ENCODE data around the gene RFX8. TPM values are rescaled to one million over a fixed set of nuclear protein-coding genes. Genes with fewer than 3 reads are reported as not detected.

RFX8 gene
- total RNA-seq, 1 donor = 0.81 TPM

DNA sequence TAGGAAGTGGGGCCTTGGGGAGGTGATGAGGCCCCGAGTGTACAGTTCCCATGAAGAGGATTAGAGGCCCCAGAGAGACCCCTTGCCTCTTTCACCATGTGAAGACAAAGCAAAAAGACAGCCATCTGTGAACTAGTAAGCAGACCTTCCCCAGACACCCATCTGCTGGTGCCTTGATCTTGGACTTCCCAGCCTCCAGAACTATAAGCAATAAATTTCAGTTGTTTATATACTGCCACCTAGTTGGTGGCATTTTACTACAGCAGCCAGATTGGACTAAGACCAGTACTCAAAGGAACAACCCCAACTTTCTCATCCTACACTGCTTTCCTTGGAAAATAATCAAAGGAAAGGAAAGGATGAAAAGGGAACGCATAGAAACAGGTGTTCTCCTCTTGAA is 59.7 kb downstream of the RFX8 start:
- no peak for DNase-seq (ENCODE audit: low read depth in 2 of 3, low spot score in 2 of 3)

DNA sequence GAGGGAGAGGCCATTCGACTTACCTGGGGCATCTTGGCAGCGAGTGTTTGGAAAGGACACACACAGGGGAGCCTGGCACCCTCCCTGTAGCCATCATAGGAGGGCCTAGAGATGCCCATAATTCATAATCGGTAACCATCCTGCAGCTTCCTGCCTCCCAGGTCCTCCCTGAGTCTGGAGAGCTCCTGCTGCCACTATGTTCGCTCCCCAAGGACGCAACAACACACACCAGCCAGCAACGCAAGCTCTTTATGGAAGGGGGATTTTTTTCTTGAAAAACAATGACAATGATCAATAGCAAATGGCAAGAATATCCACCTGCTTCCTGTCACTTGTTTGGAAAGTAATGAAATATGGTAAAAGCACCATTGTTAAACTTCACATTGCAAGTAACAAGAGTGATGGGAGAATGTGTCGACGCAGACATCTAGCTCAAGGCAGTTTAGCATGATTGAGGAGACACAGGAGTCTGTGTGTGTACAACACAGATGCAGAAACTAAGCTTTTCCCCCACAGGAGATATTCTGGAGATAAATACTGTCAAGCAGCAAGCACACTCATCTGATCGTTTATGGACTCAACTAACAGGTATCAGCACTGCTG is 62.7 kb downstream of the RFX8 start:
- DNase-seq (ENCODE audit: low read depth in 2 of 3, low spot score in 2 of 3) = no peak

DNA sequence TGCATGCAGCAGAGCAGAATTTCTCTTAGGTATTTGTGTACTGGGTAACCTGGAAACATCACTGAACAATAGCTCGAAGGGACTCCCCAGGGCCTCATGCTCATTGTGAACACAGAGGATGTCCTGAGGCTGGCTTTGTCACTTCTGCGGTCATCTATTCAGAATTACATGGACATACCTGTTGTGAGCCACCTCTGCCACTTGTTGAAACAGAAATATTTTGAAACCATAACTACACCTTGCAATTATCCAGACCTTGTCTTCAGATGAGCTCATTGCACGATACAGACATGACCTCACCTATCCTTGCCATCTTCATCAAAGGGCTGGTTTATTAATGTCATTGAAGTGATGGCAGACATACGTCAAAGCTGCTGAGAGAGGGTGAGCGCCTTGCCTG is 64.2 kb downstream of the RFX8 start:
- DNase-seq (ENCODE audit: low read depth in 2 of 3, low spot score in 2 of 3) = no peak

DNA sequence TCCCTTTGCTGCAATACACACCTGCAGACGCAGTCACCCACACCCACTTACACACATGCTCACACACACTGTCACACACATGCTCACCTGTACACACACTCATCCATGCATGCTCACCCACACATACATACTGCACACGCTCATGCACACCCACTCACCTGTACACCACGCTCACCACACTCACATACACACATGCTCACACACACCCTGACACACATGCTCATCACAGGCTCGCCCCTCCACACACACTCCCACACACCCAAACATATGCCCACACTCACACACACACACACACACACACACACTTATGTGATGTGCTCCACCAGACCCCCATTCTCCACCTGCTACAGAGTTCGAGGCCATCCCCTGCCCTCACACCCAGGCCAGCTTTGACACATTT is 64.8 kb downstream of the RFX8 start:
- DNase-seq (ENCODE audit: low read depth in 2 of 3, low spot score in 2 of 3) = no peak

DNA sequence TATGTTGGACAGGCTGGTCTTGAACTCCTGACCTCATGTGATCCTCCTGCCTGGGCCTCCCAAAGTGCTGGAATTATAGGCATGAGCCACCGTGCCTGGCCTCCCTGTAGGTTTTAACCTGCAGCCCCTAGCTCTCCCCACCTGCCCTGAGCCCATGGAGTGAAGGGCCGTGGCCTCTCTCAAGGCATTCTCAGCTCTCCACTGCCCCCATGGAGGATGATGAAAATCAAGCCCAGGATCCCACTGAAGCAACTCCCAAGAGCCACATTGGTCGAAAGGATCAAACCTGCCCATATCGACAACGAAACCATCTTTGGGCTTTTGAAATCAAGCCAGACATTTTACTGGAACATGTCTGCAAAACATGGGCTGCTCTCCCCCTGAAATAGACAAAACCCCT is 65.2 kb downstream of the RFX8 start:
- no peak for DNase-seq (ENCODE audit: low read depth in 2 of 3, low spot score in 2 of 3)

DNA sequence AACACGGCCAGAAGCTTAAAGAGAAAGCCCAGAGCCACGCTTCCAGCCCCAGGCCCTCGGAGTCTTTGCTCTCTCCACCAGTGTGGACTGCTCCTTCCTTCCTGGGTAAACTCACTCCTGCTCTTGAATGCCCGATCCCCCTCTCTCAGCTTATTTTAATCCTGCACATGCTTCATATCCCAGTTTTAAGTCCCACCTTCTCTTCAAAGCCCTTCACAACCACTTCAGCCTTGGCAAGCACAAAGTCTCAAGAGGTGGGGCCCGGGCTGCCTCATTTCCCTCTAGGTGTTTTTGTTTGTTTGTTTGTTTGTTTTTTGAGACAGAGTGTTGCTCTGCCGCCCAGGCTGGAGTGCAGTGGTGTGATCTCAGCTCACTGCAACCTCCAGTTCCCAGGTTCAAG is 66.0 kb downstream of the RFX8 start:
- no peak for DNase-seq (ENCODE audit: low read depth in 2 of 3, low spot score in 2 of 3)

DNA sequence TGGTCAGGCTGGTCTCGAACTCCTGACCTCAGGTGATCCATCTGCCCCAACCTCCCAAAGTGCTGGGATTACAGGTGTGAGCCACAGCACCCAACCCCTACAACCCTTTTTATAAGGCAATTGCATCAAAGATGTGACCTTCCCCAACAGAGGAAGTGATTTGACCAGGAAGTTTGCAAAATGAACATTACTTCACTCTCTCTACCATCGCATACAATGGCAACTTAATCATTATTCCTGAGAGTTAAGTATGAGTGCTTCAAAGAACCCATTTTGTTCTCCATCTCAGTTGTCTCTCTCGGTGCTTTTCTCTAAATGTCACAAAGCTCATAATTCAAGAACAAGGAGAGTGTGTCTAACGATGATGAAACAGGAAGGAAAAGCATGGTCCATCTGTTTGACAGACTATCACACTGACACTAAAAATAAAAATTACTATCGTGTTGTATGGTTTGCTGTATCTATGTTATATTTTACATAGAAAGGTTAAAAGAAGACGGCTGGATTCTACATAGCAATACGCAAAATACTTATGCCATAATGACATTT is 69.5 kb downstream of the RFX8 start:
- peak in 1 of 3 donors; percentile 57 for DNase-seq (ENCODE audit: low read depth in 2 of 3, low spot score in 2 of 3)

DNA sequence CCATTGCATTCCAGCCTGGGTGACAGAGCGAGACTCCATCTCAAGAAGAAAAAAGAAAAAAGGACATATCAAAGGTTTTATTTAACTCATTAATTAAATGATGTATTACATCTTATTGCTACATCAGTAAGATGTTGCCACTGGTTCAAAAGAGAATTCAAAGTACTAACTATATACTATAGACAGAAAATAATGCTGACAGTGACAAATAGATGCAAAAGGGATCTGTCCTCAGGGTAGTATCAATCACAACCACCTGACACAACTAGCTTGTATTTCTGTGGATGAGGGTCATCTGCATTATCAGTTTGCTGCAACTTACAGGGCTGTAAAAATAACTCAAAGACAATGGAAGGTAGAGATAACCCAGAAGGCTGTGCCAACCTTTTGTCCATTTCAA is 71.2 kb downstream of the RFX8 start:
- DNase-seq (ENCODE audit: low read depth in 2 of 3, low spot score in 2 of 3) = no peak

DNA sequence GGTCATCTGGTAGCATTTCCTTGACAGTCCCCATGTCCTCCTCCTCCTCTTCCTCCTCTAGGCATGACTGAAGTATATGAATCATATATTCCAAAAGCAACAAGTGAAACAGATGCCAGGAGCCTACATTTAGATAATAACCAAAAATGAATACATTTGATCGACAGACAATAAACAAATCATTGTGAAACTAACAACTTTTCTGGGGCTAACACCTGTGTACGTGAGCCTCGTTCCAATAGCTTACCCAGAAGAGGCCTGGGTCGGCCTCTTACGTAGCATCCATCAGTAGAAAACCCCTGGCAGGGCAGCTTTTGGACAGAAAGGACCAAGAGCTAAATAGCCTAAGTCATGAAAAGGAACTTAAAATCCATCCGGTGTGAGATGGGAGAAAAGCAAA is 72.3 kb downstream of the RFX8 start:
- no peak for DNase-seq (ENCODE audit: low read depth in 2 of 3, low spot score in 2 of 3)

DNA sequence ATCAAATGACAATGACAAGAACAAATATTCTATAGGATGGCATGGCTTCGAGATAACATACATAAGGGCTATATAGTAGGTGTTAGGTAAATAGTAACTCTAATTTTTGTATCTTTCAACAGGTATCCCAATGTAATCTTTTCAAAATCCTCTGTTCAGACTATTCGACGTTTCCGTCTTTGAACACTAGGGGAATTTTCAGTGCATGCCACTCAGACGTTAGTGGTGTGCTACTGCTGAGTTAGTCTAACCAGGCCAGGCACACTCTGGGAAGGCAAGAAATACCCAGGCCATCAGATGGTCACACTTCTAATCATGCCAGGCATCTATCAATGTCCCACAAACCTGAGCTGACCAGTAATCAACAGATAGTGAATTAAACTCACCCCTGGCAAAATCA is 73.0 kb downstream of the RFX8 start:
- DNase-seq (ENCODE audit: low read depth in 2 of 3, low spot score in 2 of 3) = no peak

DNA sequence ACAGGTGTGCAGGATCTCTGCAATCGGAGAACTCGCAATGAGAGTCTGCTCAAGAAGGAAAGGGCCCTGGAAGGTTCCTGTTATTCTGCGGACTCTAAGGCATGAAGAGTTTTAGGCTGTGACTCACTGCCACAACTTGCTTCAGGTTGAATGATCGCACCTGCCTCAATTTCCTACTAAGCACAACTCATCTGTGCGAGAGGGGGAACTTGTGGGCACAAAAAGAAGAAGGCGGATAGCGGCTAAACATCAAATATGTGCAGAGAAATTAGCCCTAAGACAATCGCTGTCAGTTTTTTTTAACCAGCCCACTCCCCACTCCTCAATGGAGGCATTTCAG is 73.6 kb downstream of the RFX8 start:
- DNase-seq (ENCODE audit: low read depth in 2 of 3, low spot score in 2 of 3) = peak in 2 of 3 donors; percentile 62 to 82

DNA sequence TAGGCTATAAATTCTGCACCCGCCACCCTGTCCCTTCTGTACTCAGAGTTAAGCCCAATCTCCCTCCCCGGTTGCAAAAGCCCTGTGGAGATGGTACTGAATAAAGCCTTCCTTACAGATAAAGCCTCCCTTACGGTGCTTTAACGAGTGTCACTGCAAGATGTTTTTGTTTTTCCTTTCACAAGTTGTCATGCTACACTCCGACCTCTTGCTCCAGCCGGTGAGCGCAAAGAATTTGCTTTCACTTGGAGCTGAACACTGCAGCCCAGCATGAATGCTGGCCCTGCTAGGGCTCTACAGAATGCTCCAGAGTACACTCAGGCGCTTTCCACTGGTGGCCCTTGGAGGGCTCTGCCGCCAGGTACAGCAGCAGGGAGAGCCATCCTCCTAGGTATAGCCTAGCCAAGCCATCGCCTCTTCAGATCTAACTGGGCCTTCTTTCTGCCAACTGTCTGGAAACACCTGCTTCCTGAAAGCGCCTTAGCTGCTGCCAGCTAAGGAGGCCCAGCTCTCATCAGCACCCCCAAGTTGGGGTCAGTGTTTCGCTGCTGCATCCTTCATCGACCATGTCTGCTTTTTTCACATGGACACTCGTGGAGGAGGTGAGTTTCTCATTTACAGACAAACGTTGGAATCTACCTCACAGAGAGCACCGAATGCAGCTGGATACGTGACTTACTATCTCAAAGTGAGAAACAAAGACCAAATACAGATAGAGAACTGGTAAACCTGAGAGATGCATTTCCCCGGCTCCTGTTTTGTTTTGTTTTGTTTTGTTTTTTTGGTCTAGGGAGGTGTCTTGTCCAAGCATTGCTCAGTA is 74.2 kb downstream of the RFX8 start:
- DNase-seq (ENCODE audit: low read depth in 2 of 3, low spot score in 2 of 3) = peak in 2 of 3 donors; percentile 72 to 87

DNA sequence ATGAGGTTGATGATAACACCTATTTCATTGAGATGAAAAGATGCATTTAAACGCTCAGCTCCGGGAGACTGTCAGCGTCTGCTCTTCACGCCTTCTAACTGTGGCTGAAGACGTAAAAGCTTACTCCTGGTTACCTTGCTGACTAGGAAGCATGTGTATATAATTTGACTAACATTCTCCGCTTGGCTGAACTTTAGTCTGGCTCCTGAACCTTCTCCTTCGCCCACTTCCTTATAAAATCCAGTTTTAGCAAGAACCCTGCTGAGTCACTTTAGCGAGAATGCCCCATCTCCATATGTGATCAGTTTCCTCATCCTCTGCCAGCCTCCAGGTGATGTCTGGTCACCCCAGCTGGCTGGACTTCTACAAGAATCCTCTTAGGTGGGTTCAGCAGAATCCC is 74.9 kb downstream of the RFX8 start:
- peak in 1 of 3 donors; percentile 46 for DNase-seq (ENCODE audit: low read depth in 2 of 3, low spot score in 2 of 3)

DNA sequence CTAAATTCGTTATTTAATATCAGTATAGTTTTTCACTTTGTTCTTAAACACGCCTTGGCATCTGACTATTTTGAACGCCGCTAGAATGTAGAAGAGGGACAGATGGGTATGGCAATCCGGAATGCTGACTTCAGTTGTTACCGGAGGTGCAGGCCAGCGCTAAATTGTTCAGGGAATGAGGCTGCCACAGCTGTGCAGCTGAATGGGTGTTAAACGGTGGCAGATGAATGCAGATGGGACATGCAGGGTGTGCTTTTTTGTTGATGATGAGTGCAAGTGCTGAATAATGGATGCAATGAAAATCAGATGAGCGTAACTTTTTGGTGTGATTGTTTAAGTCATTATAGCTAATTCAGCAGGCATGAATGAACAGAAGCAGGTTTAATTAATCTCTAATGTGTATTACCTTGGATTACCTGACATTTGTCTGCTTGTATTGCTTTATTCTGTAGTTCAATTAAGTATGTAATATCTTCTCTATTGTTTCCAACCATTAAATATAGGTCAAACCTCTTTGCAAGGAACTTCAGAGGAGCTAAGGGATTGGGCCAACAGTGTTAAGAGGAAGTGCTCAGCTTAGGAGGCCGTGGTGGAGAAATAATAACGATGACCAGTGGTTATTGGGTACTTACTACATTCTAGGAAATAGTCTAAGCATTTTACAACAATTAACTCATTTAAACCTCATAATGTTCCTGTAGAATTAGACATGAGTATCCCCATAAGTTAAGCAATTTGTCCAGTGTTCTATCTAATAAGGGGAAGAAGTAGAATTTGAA is 75.7 kb downstream of the RFX8 start:
- DNase-seq (ENCODE audit: low read depth in 2 of 3, low spot score in 2 of 3) = no peak

DNA sequence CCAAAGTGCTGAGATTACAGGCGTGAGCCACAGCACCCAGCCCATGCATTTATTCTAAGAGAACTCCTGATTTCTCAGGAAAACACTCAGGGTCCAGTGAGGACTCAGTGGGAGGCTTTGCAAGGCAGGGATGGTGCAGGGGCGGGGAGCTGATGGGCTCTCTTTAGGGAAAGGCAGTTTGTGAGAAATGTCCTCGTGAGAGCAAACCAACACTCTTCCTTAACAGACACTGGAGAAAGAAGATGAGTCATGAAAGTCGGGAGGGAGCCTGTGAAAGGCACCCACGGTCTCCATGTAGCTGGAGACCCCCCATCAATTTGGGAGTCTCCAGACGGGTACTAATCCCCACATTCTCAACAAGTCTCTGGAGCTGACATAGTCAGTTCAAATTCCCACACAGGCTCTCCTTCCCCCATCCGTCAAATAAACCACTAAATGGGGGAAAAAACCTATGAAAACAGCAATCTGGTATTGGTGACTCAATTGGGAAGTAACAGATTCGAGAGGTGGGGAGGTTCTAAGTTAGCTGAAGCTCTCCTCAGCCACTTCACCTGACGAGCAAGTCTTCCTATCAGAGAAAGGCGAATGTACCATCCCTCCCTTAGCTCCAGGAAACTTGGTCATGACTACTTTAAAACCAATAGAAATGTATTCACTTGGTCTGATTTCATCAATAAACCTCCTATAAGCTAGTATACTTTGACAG is 76.6 kb downstream of the RFX8 start:
- no peak for DNase-seq (ENCODE audit: low read depth in 2 of 3, low spot score in 2 of 3)

DNA sequence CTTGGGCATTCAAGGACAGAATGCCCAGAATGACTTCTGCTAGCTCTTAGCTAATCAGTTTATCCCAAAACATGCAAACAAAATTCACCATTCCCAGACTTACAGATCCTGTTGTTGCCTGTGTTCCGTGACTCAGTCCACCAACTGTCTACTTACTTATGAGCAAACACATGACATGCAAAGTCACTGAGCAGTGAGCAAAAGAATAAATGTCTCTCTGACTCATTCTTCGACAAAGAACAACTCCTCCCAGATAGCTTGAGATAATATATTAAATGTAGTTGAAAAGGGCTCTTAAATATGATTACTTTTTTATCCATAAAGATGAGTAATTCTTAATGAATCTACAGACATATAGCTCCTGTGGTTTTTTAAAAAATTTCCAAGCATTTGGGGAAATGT is 78.6 kb downstream of the RFX8 start:
- DNase-seq (ENCODE audit: low read depth in 2 of 3, low spot score in 2 of 3) = no peak

DNA sequence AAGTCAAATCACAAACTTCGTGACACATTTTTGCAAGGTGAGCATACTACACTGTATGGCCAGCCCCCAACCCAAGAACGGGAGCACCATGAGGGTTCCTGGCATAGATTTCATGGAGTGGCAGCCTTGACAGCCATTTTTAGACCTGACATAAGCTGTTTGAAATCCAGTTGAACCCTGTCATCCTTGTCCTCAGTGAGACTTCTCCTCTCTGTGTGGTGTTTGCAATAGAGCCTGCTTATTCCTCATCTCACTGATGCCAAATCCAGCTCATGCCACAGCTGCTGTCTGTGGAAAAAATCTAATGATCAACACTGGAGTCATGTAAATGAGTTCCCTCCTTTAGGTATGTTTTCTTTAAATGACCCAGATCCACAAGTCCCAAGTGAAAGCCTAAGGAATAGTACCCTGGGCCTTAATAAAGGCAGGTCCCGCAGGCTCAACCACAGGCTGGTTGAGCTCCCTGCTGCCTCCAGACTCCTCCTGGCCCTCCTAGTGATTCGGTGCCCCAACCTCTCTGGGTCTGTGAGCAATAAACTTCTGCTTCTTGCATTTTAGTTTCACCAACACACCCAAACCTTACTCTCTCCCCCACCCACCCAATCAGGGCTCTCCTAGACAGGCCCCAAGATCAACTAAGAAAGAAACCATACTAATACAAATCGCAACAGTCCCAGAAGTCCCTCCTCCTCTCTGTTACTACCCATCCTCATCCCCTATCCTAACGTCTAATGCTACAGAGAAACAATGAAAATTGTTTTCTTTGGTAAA is 79.2 kb downstream of the RFX8 start:
- no peak for DNase-seq (ENCODE audit: low read depth in 2 of 3, low spot score in 2 of 3)

DNA sequence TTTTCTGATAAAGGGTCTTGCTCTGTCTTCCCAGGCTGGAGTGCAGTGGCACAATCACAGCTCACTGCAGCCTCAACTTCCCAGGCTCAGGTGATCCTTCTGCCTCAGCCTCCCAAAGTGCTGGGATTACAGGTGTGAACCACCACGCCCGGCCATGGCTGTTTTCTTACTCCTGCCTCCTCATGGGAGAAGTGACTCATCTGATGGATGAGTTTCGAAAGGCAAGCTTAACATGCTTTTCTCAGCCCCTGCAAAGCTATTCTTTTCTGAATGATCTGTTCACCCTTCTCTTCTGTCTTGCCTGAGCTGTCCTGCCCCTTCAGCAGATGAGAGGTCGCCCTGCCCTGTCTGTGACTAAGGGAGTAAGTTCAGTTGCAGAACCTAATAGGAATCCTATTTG is 86.7 kb downstream of the RFX8 start:
- no peak for DNase-seq (ENCODE audit: low read depth in 2 of 3, low spot score in 2 of 3)

DNA sequence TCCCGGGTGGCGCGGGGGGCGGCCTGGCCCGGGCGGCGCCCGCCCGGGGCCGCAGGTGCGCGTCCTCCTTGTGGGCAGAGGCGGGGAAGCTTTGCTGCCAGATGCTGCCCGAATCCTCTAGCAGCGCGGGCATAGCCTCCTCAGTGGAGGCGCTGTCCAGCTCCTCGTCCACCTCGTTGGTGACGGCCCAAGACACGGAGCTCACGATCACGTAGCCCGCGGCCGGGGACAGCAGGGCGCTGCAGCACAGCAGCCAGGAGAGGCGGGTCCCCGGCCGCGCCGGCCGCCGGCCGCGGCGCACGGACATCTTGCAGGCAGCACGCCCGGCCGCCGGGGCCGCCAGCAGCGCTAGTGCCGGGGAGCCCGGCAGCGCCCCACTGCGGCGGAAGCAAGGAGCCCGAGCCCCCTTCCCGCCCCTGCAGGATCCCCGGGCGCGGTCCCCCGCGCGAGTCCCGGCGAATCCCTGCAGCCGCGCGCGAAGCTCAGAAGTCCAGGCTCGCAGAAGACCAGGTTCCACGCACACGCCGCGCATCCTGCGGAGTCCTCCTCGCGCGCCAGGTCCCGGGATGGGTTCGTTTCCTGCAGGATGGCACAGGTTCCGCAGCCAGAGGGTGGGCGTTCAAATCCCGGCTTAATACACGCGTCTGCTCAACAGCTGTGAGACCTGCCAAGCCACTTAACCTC is 87.6 kb downstream of the RFX8 start, which contains the start of gene CREG2:
TSS of gene CREG2 (minus strand) at position 353 of the 684 bp plus-strand sequence. CDS start at position 307, 46 bp downstream.
- peak; percentile 26 to 72 (median 68) for DNase-seq (ENCODE audit: low read depth in 2 of 3, low spot score in 2 of 3)
